Smooth muscle cell (in vitro differentiated cells): ENCODE results near the gene PRKCE. TPM values are rescaled to one million over a fixed set of nuclear protein-coding genes. Genes with fewer than 3 reads are reported as not detected.

Source experiments
- DNase-seq: peaks from one replicate; lab custom pipeline; 2025; ENCODE audit not compliant: unreplicated experiment; lab: John Stamatoyannopoulos, UW
- H2AFZ ChIP-seq: fragments of 200-600 bp; sonication (generic); 2 replicates; pipeline ENCODE4 v1.6.0; 2016; ENCODE audit warnings: antibody characterized with exemption, low read depth, mild to moderate bottlenecking
- H3F3A ChIP-seq: fragments of 200-600 bp; sonication (generic); 2 replicates; pipeline ENCODE4 v1.6.0; 2017; ENCODE audit warnings: antibody characterized with exemption, low read depth
- H3K27ac ChIP-seq: fragments of 200-600 bp; sonication (generic); 2 replicates; pipeline ENCODE4 v1.5.1; 2016; ENCODE audit warnings: low read depth, mild to moderate bottlenecking
- H3K27me3 ChIP-seq: fragments of 200-600 bp; sonication (generic); 2 replicates; pipeline ENCODE4 v1.6.1; 2016; ENCODE audit warnings: low read depth, mild to moderate bottlenecking
- H3K36me3 ChIP-seq: fragments of 200-600 bp; sonication (generic); 2 replicates; pipeline ENCODE4 v1.5.1; 2016; ENCODE audit warnings: low read depth
- H3K4me1 ChIP-seq: fragments of 200-600 bp; sonication (generic); 2 replicates; pipeline ENCODE4 v1.5.1; 2016; ENCODE audit warnings: low read depth
- H3K4me2 ChIP-seq: fragments of 200-600 bp; sonication (generic); 2 replicates; pipeline ENCODE4 v1.6.0; 2016; ENCODE audit warnings: mild to moderate bottlenecking
- H3K4me3 ChIP-seq: fragments of 200-600 bp; sonication (generic); 2 replicates; pipeline ENCODE4 v1.5.1; 2016; ENCODE audit warnings: mild to moderate bottlenecking
- H3K79me2 ChIP-seq: fragments of 200-600 bp; sonication (generic); 2 replicates; pipeline ENCODE4 v1.6.0; 2016; ENCODE audit warnings: low read depth, mild to moderate bottlenecking
- H3K9ac ChIP-seq: fragments of 200-600 bp; sonication (generic); 2 replicates; pipeline ENCODE4 v1.6.0; 2016; ENCODE audit warnings: low read depth
- H3K9me3 ChIP-seq: fragments of 200-600 bp; sonication (generic); replicated peaks from 2 replicates; pipeline ENCODE4 v1.5.1; 2016; ENCODE audit warnings: low read depth
- H4K20me1 ChIP-seq: fragments of 200-600 bp; sonication (generic); 2 replicates; pipeline ENCODE4 v1.6.0; 2016; ENCODE audit warnings: low read depth
- WGBS: methylation state at CpG from one replicate; pipeline ENCODE4 v1.1.7; 2016; ENCODE audit warnings: low lambda C conversion rate; 5-methylcytosine and 5-hydroxymethylcytosine counted together
- polyA plus RNA-seq: library from polyadenylated mRNA; unstranded; fragments of >200 nt; fragmentation: Nextera tagmentation; extraction: Ambion mirVana; gene quantifications from 2 replicates; pipeline ENCODE4 v1.2.1, GENCODE V29; 2016
- total RNA-seq: library from RNA; depleted of rRNA; stranded (reverse); fragments of >200 nt; gene quantifications from 2 replicates; pipeline ENCODE4 v1.2.3, GENCODE V29; 2014
- TF ChIP-seq, protein P1 (sequence below): fragments of 200-600 bp; sonication (generic); IDR thresholded peaks from 2 replicates; pipeline ENCODE4 v1.5.1; 2017; ENCODE audit warnings: borderline replicate concordance, mild to moderate bottlenecking, antibody characterized with exemption; ENCODE audit not compliant: insufficient read depth, poor library complexity, severe bottlenecking

PRKCE gene
- total and polyA plus RNA-seq, 2 experiments from 2014 or later: 20.6 to 29.1 TPM

DNA sequence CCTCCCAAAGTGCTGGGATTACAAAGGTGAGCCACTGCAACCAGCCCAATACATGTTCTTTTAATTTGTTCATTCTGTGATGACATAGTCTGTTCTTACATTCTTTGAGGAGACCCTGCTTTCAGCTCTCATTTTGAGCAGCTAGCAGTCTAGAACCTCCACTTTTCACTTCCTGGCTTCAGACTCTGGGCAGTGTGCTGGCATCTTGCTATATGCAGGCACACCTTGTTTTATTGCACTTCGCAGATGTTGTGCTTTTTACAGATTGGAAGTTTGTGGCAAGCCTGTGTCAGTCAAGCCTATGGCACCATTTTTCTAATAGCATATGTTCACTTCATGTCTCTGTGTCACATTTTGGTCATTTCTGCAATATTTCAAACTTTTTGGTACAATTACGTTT lies 72.4 kb downstream of the PRKCE start:
- no peaks in the 10 kb centered on the region for H3F3A ChIP-seq
- no peaks in the 10 kb centered on the region for H3K36me3 ChIP-seq
- peaks cover 47% of the 10 kb centered on the region for H4K20me1 ChIP-seq
- no peaks in the 10 kb centered on the region for H3K9me3 ChIP-seq
- TF ChIP-seq, protein P1, sequence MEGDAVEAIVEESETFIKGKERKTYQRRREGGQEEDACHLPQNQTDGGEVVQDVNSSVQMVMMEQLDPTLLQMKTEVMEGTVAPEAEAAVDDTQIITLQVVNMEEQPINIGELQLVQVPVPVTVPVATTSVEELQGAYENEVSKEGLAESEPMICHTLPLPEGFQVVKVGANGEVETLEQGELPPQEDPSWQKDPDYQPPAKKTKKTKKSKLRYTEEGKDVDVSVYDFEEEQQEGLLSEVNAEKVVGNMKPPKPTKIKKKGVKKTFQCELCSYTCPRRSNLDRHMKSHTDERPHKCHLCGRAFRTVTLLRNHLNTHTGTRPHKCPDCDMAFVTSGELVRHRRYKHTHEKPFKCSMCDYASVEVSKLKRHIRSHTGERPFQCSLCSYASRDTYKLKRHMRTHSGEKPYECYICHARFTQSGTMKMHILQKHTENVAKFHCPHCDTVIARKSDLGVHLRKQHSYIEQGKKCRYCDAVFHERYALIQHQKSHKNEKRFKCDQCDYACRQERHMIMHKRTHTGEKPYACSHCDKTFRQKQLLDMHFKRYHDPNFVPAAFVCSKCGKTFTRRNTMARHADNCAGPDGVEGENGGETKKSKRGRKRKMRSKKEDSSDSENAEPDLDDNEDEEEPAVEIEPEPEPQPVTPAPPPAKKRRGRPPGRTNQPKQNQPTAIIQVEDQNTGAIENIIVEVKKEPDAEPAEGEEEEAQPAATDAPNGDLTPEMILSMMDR: no peak
- H3K9ac ChIP-seq: no peak overlapping the region
- H3K27ac ChIP-seq: no peak overlapping the region
- no peaks in the 10 kb centered on the region for H3K27me3 ChIP-seq
- no peak overlapping the region for H2AFZ ChIP-seq
- no peaks in the 10 kb centered on the region for H3K4me1 ChIP-seq
- 97% methylated on average over 2 of the region's 2 CpGs for WGBS
- H3K4me2 ChIP-seq: no peak overlapping the region
- no peak for DNase-seq
- peaks cover 27% of the 10 kb centered on the region for H3K79me2 ChIP-seq
- H3K4me3 ChIP-seq: no peak overlapping the region

DNA sequence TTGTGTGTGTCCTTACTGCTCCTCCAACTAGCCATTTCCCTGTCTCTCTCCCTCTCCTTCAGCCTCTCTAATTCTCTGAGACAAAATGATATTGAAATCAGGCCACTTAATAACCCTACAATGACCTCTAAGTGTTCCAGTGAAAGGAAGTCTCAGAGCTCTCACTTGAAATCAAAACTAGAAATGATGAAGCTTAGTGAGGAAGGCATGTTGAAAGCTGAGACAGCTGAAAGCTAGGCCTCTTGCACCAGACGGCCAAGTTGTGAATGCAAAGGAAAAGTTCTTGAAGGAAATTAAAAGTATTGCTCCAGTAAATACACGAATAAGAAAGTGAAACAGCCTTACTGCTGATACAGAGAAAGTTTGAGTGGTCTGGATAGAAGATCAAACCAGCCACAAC lies 72.9 kb downstream of the PRKCE start:
- Histone ChIP-seq H3K79me2 (peaks cover 32% of the 10 kb centered on the region), H3K9me3 (no peaks in the 10 kb centered on the region), H3K4me3 (no peak overlapping the region), H3K27me3 (no peaks in the 10 kb centered on the region), H4K20me1 (peaks cover 43% of the 10 kb centered on the region), H3K9ac (no peak overlapping the region), H3K27ac (no peak overlapping the region), H3K4me1 (no peaks in the 10 kb centered on the region), H2AFZ (no peak overlapping the region), H3K36me3 (no peaks in the 10 kb centered on the region), H3F3A (no peaks in the 10 kb centered on the region), H3K4me2 (no peak overlapping the region)
- 71% methylated on average over 2 of the region's 2 CpGs for WGBS
- DNase-seq: no peak
- TF ChIP-seq, protein P1: no peak

DNA sequence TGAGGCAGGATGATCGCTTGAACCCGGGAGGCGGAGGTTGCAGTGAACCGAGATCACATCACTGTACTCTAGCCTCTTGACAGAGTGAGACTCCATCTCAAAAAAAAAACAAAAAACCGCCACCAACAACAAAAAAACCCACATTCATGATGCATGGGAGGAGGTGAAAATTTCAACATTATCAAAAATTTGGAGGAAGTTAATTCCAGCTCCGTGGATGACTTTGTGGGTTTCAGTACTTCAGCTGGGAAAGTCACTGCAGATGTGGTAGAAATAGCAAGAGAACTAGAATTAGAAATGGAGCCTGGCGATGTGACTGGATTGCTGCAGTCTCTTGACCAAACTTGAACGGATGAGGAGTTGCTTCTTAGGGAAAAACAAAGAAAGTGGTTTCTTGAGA lies 74.3 kb downstream of the PRKCE start:
- H3K36me3 ChIP-seq: no peaks in the 10 kb centered on the region
- no peaks in the 10 kb centered on the region for H3K4me1 ChIP-seq
- no peaks in the 10 kb centered on the region for H3K9me3 ChIP-seq
- H4K20me1 ChIP-seq: peaks cover 34% of the 10 kb centered on the region
- WGBS: 97% methylated on average over 8 of the region's 8 CpGs
- no peak overlapping the region for H3K4me3 ChIP-seq
- no peak overlapping the region for H2AFZ ChIP-seq
- H3K4me2 ChIP-seq: no peak overlapping the region
- DNase-seq: no peak
- H3F3A ChIP-seq: no peaks in the 10 kb centered on the region
- H3K9ac ChIP-seq: no peak overlapping the region
- TF ChIP-seq, protein P1: no peak
- peaks cover 45% of the 10 kb centered on the region for H3K79me2 ChIP-seq
- no peak overlapping the region for H3K27ac ChIP-seq
- no peaks in the 10 kb centered on the region for H3K27me3 ChIP-seq

DNA sequence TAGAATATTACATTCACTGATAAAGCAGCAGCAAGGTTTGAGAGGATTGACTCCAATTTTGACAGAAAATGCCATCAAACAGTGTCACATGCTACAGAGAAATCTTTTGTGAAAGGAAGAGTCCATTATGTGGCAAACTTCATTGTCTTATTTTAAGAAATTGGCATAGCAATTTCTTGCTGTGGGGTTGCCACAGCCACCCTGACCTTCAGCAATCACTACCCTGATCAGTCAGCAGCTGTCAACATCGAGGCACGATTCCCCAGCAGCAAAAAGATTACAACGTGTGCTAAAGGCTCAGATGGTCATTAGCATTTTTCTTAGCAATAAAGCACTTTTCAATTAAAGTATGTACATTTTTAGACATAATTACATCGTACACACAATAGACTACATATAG lies 74.7 kb downstream of the PRKCE start:
- no peak for DNase-seq
- H3K4me2 ChIP-seq: no peak overlapping the region
- H3K9me3 ChIP-seq: no peaks in the 10 kb centered on the region
- H3K4me1 ChIP-seq: no peaks in the 10 kb centered on the region
- no peak overlapping the region for H3K4me3 ChIP-seq
- H3K9ac ChIP-seq: no peak overlapping the region
- H3K27me3 ChIP-seq: no peaks in the 10 kb centered on the region
- H3K36me3 ChIP-seq: no peaks in the 10 kb centered on the region
- TF ChIP-seq, protein P1: no peak
- no peak overlapping the region for H3K27ac ChIP-seq
- peaks cover 49% of the 10 kb centered on the region for H3K79me2 ChIP-seq
- H4K20me1 ChIP-seq: peaks cover 35% of the 10 kb centered on the region
- no peak overlapping the region for H2AFZ ChIP-seq
- WGBS: 80% methylated on average over 4 of the region's 4 CpGs
- H3F3A ChIP-seq: no peaks in the 10 kb centered on the region
